Stomach (tissue), 4 donors: ENCODE results near the gene KRTAP10-12.

ENCODE experiments used
- CTCF ChIP-seq, 7 experiments: fragments of 450-650 bp in 4 of 7; fragments of 200-600 bp in 3 of 7; sonication (generic) in 3 of 7; IDR thresholded peaks; one replicate each; pipeline ENCODE4 v1.5.1; 2016 to 2019; ENCODE audit warnings: antibody characterized with exemption in 7 of 7, control low read depth in 2 of 7, mild to moderate bottlenecking in 1 of 7
- EP300 ChIP-seq: sonication (generic); formaldehyde crosslinking; IDR thresholded peaks from one replicate; pipeline ENCODE4 v1.6.1; 2017; ENCODE audit warnings: antibody characterized with exemption
- POLR2A ChIP-seq, 4 donors: fragments of 450-650 bp; IDR thresholded peaks; one replicate each; pipeline ENCODE4 v1.6.1; 2016; ENCODE audit warnings: antibody characterized with exemption in 4 of 4, control low read depth in 2 of 4, mild to moderate bottlenecking in 1 of 4, moderate library complexity in 1 of 4
- POLR2AphosphoS5 ChIP-seq, 3 donors: sonication (generic); formaldehyde crosslinking; IDR thresholded peaks; one replicate each; pipeline ENCODE4 v1.6.1; 2016; ENCODE audit warnings: antibody characterized with exemption in 3 of 3

GRCh38 chr21:44711327-44712202 lies 14.6 kb downstream of the KRTAP10-12 start, which contains the start of gene TSPEAR:
- TF ChIP-seq CTCF (IDR thresholded peaks at IDR 0.05) (no peak), POLR2A (IDR thresholded peaks at IDR 0.05) (no peak), EP300 (no peak), POLR2AphosphoS5 (IDR thresholded peaks at IDR 0.05) (no peak)
